HuH-7.5 (cell line): ENCODE data around the gene TKFC.

Experiments
- DNase-seq: peaks from one replicate; pipeline ENCODE4 v3.0.0; 2011; ENCODE audit warnings: low spot score

TKFC gene

GRCh38 chr11:61332797-61333549, at the start of gene TKFC, which contains the start of gene DDB1:
Gene TKFC (plus strand): TSS chr11:61333228. CDS start chr11:61334729, 1,501 bp downstream.
Gene DDB1 (minus strand): TSS chr11:61333105. CDS start chr11:61332968, 137 bp downstream.
- peak; percentile 98 for DNase-seq

- no peak for DNase-seq
Measured at GRCh38 chr11:61283613-61284012, 49.4 kb upstream of the TKFC start.

GRCh38 chr11:61287338-61287977, 45.6 kb upstream of the TKFC start:
- DNase-seq, result no peak

GRCh38 chr11:61290905-61291690, 41.9 kb upstream of the TKFC start:
- no peak for DNase-seq

- no peak for DNase-seq
Measured at GRCh38 chr11:61292356-61292755, 40.7 kb upstream of the TKFC start.

GRCh38 chr11:61293867-61294716, 38.9 kb upstream of the TKFC start:
- peak; percentile 86 for DNase-seq

- DNase-seq, result peak; percentile 93
Measured at GRCh38 chr11:61294717-61295595, 38.1 kb upstream of the TKFC start, which contains the start of gene VWCE. Gene VWCE (minus strand): TSS chr11:61295316. CDS start chr11:61295037, 279 bp downstream.

GRCh38 chr11:61295596-61295926, 37.5 kb upstream of the TKFC start:
- no peak for DNase-seq

GRCh38 chr11:61297341-61297740, 35.7 kb upstream of the TKFC start:
- no peak for DNase-seq

- DNase-seq, result no peak
Measured at GRCh38 chr11:61297746-61298145, 35.3 kb upstream of the TKFC start.

- peak; percentile 80 for DNase-seq
Measured at GRCh38 chr11:61298663-61299244, 34.3 kb upstream of the TKFC start.

- DNase-seq, result no peak
Measured at GRCh38 chr11:61302550-61302949, 30.5 kb upstream of the TKFC start.

GRCh38 chr11:61303725-61304124, 29.3 kb upstream of the TKFC start:
- DNase-seq, result no peak

GRCh38 chr11:61305417-61305816, 27.6 kb upstream of the TKFC start:
- DNase-seq, result no peak

GRCh38 chr11:61306221-61306620, 26.8 kb upstream of the TKFC start:
- DNase-seq, result no peak

GRCh38 chr11:61307354-61307753, 25.7 kb upstream of the TKFC start:
- no peak for DNase-seq

- DNase-seq, result no peak
Measured at GRCh38 chr11:61309141-61309540, 23.9 kb upstream of the TKFC start.

GRCh38 chr11:61309739-61310138, 23.3 kb upstream of the TKFC start:
- DNase-seq, result no peak

GRCh38 chr11:61310749-61311148, 22.3 kb upstream of the TKFC start:
- DNase-seq, result no peak

GRCh38 chr11:61315260-61315659, 17.8 kb upstream of the TKFC start:
- DNase-seq, result no peak
